Activated B cell treated with CpG ODN at 0.5 μM for 24 hours (primary cell): Measurements from ENCODE around the gene ERMARD. TPM values are rescaled to one million over a fixed set of nuclear protein-coding genes. Genes with fewer than 3 reads are reported as not detected.

Experiments
- ATAC-seq: fragments of 200-7000 bp; cut with Tn5 transposase; one replicate; pipeline ENCODE4 v1.10.0; 2021; ENCODE audit warnings: low read depth, mild to moderate bottlenecking, moderate library complexity
- CTCF ChIA-PET: fragments of 350-600 bp; sonication (Branson Sonifier 250); formaldehyde crosslinking; loops from one replicate; lab custom pipeline; 2021; ENCODE audit warnings: antibody characterized with exemption; lab: Charles Lee
- POLR2A ChIA-PET: fragments of 350-600 bp; sonication (Branson Sonifier 250); formaldehyde crosslinking; loops from one replicate; lab custom pipeline; 2021; ENCODE audit warnings: antibody characterized with exemption; lab: Charles Lee
- DNase-seq: peaks from one replicate; pipeline ENCODE4 v3.0.0; 2022
- H3K27ac Mint-ChIP-seq: one replicate; pipeline ENCODE4 v1.8.0; 2020; ENCODE audit warnings: mixed read lengths
- H3K27me3 Mint-ChIP-seq: one replicate; pipeline ENCODE4 v1.8.0; 2021; ENCODE audit warnings: mixed read lengths
- H3K36me3 Mint-ChIP-seq: one replicate; pipeline ENCODE4 v1.8.0; 2021; ENCODE audit warnings: low read depth, mixed read lengths
- H3K4me1 Mint-ChIP-seq: one replicate; pipeline ENCODE4 v1.8.0; 2021; ENCODE audit warnings: mixed read lengths
- H3K4me3 Mint-ChIP-seq: one replicate; pipeline ENCODE4 v1.8.0; 2020; ENCODE audit warnings: mild to moderate bottlenecking, mixed read lengths
- H3K9me3 Mint-ChIP-seq: one replicate; pipeline ENCODE4 v1.8.0; 2020; ENCODE audit warnings: mixed read lengths
- CTCF ChIP-seq: fragments of 200-600 bp; IDR thresholded peaks from one replicate; pipeline ENCODE4 v1.8.0; 2022; ENCODE audit warnings: antibody characterized with exemption, mild to moderate bottlenecking
- intact Hi-C: fragments of 100-400 bp; cut with micrococcal nuclease; formaldehyde crosslinking; loops from one replicate; pipeline ENCODE4 v1.15.1; 2024
- total RNA-seq: library from RNA; stranded (reverse); gene quantifications from 2 replicates; pipeline ENCODE4 v1.2.3, GENCODE V29; 2022

The ERMARD gene
- total RNA-seq, 1 donor from 2014 or later, result 45.4 TPM

- Mint-ChIP-seq H3K27me3 (peaks cover 54% of the 10 kb centered on the region), H3K4me3 (no peak overlapping the region), H3K36me3 (no peaks in the 10 kb centered on the region), H3K9me3 (peaks cover 9% of the 10 kb centered on the region), H3K27ac (no peak overlapping the region), H3K4me1 (no peaks in the 10 kb centered on the region)
- intact Hi-C loops, result no loop called here
- ChIA-PET CTCF (no interaction called here), POLR2A (no interaction called here)
- ATAC-seq (no peak), DNase-seq (no peak)
- TF ChIP-seq CTCF, result no peak
Measured at GRCh38 chr6:169826697-169827096, 75.3 kb downstream of the ERMARD start.

- no peaks in the 10 kb centered on the region for H3K36me3 Mint-ChIP-seq
- intact Hi-C loops, result no loop called here
- no peak overlapping the region for H3K27ac Mint-ChIP-seq
- no peak overlapping the region for H3K4me3 Mint-ChIP-seq
- TF ChIP-seq CTCF, result no peak
- H3K4me1 Mint-ChIP-seq, result no peaks in the 10 kb centered on the region
- ATAC-seq (no peak), DNase-seq (no peak)
- ChIA-PET CTCF (no interaction called here), POLR2A (no interaction called here)
- H3K9me3 Mint-ChIP-seq, result peaks cover 9% of the 10 kb centered on the region
- peaks cover 53% of the 10 kb centered on the region for H3K27me3 Mint-ChIP-seq
Measured at GRCh38 chr6:169827290-169827717, 75.9 kb downstream of the ERMARD start.

- no peaks in the 10 kb centered on the region for H3K4me1 Mint-ChIP-seq
- peaks cover 49% of the 10 kb centered on the region for H3K27me3 Mint-ChIP-seq
- TF ChIP-seq CTCF, result no peak
- DNase-seq, result no peak
- no peaks in the 10 kb centered on the region for H3K36me3 Mint-ChIP-seq
- ChIA-PET POLR2A (no interaction called here), CTCF (no interaction called here)
- H3K27ac Mint-ChIP-seq, result no peak overlapping the region
- no peak overlapping the region for H3K4me3 Mint-ChIP-seq
- intact Hi-C loops, result no loop called here
- H3K9me3 Mint-ChIP-seq, result peaks cover 9% of the 10 kb centered on the region
- no peak for ATAC-seq
Measured at GRCh38 chr6:169828176-169828575, 76.8 kb downstream of the ERMARD start.

- H3K27ac Mint-ChIP-seq, result no peak overlapping the region
- no peak for ATAC-seq
- intact Hi-C loops, result loop anchor here (2.0 kb wide), 1 partner anchor 463 kb away; no protein-coding TSS in a partner anchor
- ChIA-PET CTCF (no interaction called here), POLR2A (no interaction called here)
- peaks cover 9% of the 10 kb centered on the region for H3K9me3 Mint-ChIP-seq
- H3K4me1 Mint-ChIP-seq, result no peaks in the 10 kb centered on the region
- H3K36me3 Mint-ChIP-seq, result no peaks in the 10 kb centered on the region
- peaks cover 44% of the 10 kb centered on the region for H3K27me3 Mint-ChIP-seq
- no peak overlapping the region for H3K4me3 Mint-ChIP-seq
- no peak for TF ChIP-seq CTCF
- DNase-seq, result no peak
Measured at GRCh38 chr6:169829786-169830185, 78.4 kb downstream of the ERMARD start.

- intact Hi-C loops, result loop anchor here (1.0 to 2.0 kb wide), 4 partner anchors 41 to 699 kb away; no protein-coding TSS in a partner anchor
- no peak for DNase-seq
- POLR2A ChIA-PET, result no interaction called here
- Mint-ChIP-seq H3K27ac (no peak overlapping the region), H3K36me3 (no peaks in the 10 kb centered on the region), H3K27me3 (peaks cover 37% of the 10 kb centered on the region), H3K4me1 (no peaks in the 10 kb centered on the region), H3K9me3 (peaks cover 9% of the 10 kb centered on the region), H3K4me3 (no peak overlapping the region)
- no peak for TF ChIP-seq CTCF
- CTCF ChIA-PET, result interaction anchor here (0.8 to 3.6 kb wide), 4 partner anchors 15 to 699 kb away, joined by 3 to 46 read pairs (median 16); no protein-coding TSS in a partner anchor
- ATAC-seq, result no peak
Measured at GRCh38 chr6:169830876-169831275, 79.5 kb downstream of the ERMARD start.

Other genes with a start within 250 kb of the ERMARD start
- gene WDR27, start 49.6 kb upstream of the ERMARD start, total RNA-seq, result 36.8 and 49.1 TPM in 2 replicates
- 21.7 and 24.8 TPM in 2 replicates for gene C6orf120, start 49.5 kb upstream of the ERMARD start, total RNA-seq
- 35.1 and 36.6 TPM in 2 replicates for gene PHF10, start 27.1 kb upstream of the ERMARD start, total RNA-seq
- 3.7 and 4.4 TPM in 2 replicates for gene DYNLT2, start 50 bp upstream of the ERMARD start, total RNA-seq